Measurements from ENCODE around the gene LRP6. TPM values are rescaled to one million over a fixed set of nuclear protein-coding genes. Genes with fewer than 3 reads are reported as not detected.

The LRP6 gene
- total and polyA plus RNA-seq, 3 donors from 2014 or later = 11.5 to 42.6 (median 39.3) TPM

GRCh38 chr12:12086973-12087692 is 179.7 kb downstream of the LRP6 start:
- no peak for DNase-seq
- WGBS, 2 donors = 79 to 82% methylated on average over 7 to 9 of the region's 9 CpGs

GRCh38 chr12:12086362-12086761 is 180.5 kb downstream of the LRP6 start:
- 84 to 88% methylated on average over 5 of the region's 5 CpGs for WGBS, 2 donors
- TF ChIP-seq CTCF (IDR thresholded peaks at IDR 0.05) = no peak
- TF ChIP-seq POLR2A (IDR thresholded peaks at IDR 0.05) = no peak
- H3K27ac ChIP-seq = no peak overlapping the region
- H3K4me1 ChIP-seq = no peaks in the 10 kb centered on the region
- intact Hi-C loops (cut with DNase I; ENCODE audit: low total_unique reads) = loop anchor here (10.0 kb wide), 1 partner anchor 238 kb away; no protein-coding TSS in a partner anchor
- no peaks in the 10 kb centered on the region for H3K36me3 ChIP-seq (ENCODE audit: low read depth, missing control alignments)
- no peaks in the 10 kb centered on the region for H3K9me3 ChIP-seq
- H3K4me3 ChIP-seq = no peak overlapping the region
- DNase-seq = no peak
- H3K27me3 ChIP-seq = no peaks in the 10 kb centered on the region

More at GRCh38 chr12:12086973-12087692, 179.7 kb downstream of the LRP6 start:
- no peaks in the 10 kb centered on the region for H3K4me1 ChIP-seq
- intact Hi-C loops (cut with DNase I; ENCODE audit: low total_unique reads) = loop anchor here (10.0 kb wide), 1 partner anchor 238 kb away; no protein-coding TSS in a partner anchor
- no peak overlapping the region for H3K27ac ChIP-seq
- H3K9me3 ChIP-seq = no peaks in the 10 kb centered on the region
- TF ChIP-seq CTCF (IDR thresholded peaks at IDR 0.05) = no peak
- TF ChIP-seq POLR2A (IDR thresholded peaks at IDR 0.05) = no peak
- H3K27me3 ChIP-seq = no peaks in the 10 kb centered on the region
- no peak overlapping the region for H3K4me3 ChIP-seq
- no peaks in the 10 kb centered on the region for H3K36me3 ChIP-seq (ENCODE audit: low read depth, missing control alignments)

- intact Hi-C loops (cut with DNase I; ENCODE audit: low total_unique reads) = loop anchor here (10.0 kb wide), 1 partner anchor 241 kb away; no protein-coding TSS in a partner anchor
- Histone ChIP-seq H3K36me3 (ENCODE audit: low read depth, missing control alignments) (no peaks in the 10 kb centered on the region), H3K4me3 (no peak overlapping the region), H3K27me3 (no peaks in the 10 kb centered on the region), H3K9me3 (no peaks in the 10 kb centered on the region), H3K27ac (no peak overlapping the region), H3K4me1 (no peaks in the 10 kb centered on the region)
- 85 to 89% methylated on average over 8 of the region's 8 CpGs for WGBS, 2 donors
- no peak for DNase-seq
- TF ChIP-seq POLR2A (IDR thresholded peaks at IDR 0.05) (no peak), CTCF (IDR thresholded peaks at IDR 0.05) (no peak)
Observed at GRCh38 chr12:12083688-12084087, 183.2 kb downstream of the LRP6 start.

GRCh38 chr12:12081836-12082497 is 184.9 kb downstream of the LRP6 start:
- no peaks in the 10 kb centered on the region for H3K36me3 ChIP-seq (ENCODE audit: low read depth, missing control alignments)
- no peak overlapping the region for H3K27ac ChIP-seq
- H3K4me3 ChIP-seq = no peak overlapping the region
- TF ChIP-seq POLR2A (IDR thresholded peaks at IDR 0.05) (no peak), CTCF (IDR thresholded peaks at IDR 0.05) (peak in 1 of 3 experiments; percentile 15)
- DNase-seq = no peak
- intact Hi-C loops (cut with DNase I; ENCODE audit: low total_unique reads) = loop anchor here (10.0 kb wide), 1 partner anchor 243 kb away; no protein-coding TSS in a partner anchor
- H3K4me1 ChIP-seq = no peaks in the 10 kb centered on the region
- no peaks in the 10 kb centered on the region for H3K27me3 ChIP-seq
- H3K9me3 ChIP-seq = no peaks in the 10 kb centered on the region
- WGBS, 2 donors = 80 to 93% methylated on average over 3 of the region's 3 CpGs
